ENCODE measurements around the gene CFAP45. TPM values are rescaled to one million over a fixed set of nuclear protein-coding genes. Genes with fewer than 3 reads are reported as not detected.

Gene CFAP45
- total RNA-seq, 1 experiment from 2014 or later: 0.48 TPM

DNA sequence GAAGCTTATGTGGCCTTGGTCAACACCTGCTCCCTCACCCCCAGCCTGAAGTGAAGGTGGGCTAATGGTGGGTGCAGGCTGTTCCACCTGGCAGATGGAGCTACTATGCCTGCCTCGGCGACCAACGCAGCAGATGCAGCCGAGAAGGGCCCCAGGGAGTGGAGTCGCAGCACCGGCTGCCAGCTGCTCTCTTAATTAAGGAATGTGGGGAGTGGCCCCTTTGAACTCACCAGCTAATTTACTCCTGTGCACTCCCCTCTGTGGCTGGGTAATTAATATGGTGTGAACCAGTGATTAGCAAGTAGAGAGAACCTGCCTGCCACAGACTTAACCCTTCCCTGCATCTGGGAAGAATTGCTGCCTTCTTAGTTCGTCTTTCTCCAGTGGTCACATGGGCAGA lies 76.6 kb downstream of the CFAP45 start:
- Mint-ChIP-seq H3K27ac (no peak overlapping the region), H3K4me3 (no peak overlapping the region), H3K4me1 (peaks cover 13% of the 10 kb centered on the region), H3K36me3 (no peaks in the 10 kb centered on the region), H3K27me3 (ENCODE audit: low read depth) (peaks cover 11% of the 10 kb centered on the region), H3K9me3 (no peaks in the 10 kb centered on the region)
- ChIA-PET POLR2A (no interaction called here), CTCF (interaction anchor here (1.1 to 1.6 kb wide), 3 partner anchors 19 to 184 kb away, joined by 4 to 8 read pairs (median 8); no protein-coding TSS in a partner anchor)
- no peak for DNase-seq (ENCODE audit: low spot score)
- no peak for ATAC-seq
- TF ChIP-seq ZSCAN18 (CRISPR knock-in tag; IDR thresholded peaks at IDR 0.05): no peak
- TF ChIP-seq ATF2 (CRISPR knock-in tag; IDR thresholded peaks at IDR 0.05; ENCODE audit: borderline replicate concordance, low read depth): no peak
- TF ChIP-seq EMX1 (CRISPR knock-in tag; IDR thresholded peaks at IDR 0.05): no peak
- no peak for TF ChIP-seq JUN (CRISPR knock-in tag; IDR thresholded peaks at IDR 0.05)
- TF ChIP-seq E2F5 (CRISPR knock-in tag; IDR thresholded peaks at IDR 0.05): no peak
- TF ChIP-seq, protein P1, sequence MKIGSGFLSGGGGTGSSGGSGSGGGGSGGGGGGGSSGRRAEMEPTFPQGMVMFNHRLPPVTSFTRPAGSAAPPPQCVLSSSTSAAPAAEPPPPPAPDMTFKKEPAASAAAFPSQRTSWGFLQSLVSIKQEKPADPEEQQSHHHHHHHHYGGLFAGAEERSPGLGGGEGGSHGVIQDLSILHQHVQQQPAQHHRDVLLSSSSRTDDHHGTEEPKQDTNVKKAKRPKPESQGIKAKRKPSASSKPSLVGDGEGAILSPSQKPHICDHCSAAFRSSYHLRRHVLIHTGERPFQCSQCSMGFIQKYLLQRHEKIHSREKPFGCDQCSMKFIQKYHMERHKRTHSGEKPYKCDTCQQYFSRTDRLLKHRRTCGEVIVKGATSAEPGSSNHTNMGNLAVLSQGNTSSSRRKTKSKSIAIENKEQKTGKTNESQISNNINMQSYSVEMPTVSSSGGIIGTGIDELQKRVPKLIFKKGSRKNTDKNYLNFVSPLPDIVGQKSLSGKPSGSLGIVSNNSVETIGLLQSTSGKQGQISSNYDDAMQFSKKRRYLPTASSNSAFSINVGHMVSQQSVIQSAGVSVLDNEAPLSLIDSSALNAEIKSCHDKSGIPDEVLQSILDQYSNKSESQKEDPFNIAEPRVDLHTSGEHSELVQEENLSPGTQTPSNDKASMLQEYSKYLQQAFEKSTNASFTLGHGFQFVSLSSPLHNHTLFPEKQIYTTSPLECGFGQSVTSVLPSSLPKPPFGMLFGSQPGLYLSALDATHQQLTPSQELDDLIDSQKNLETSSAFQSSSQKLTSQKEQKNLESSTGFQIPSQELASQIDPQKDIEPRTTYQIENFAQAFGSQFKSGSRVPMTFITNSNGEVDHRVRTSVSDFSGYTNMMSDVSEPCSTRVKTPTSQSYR (CRISPR knock-in tag; IDR thresholded peaks at IDR 0.05): no peak
- TF ChIP-seq FOXJ3 (CRISPR knock-in tag; IDR thresholded peaks at IDR 0.05; ENCODE audit: borderline replicate concordance): no peak
- TF ChIP-seq ZNF138 (CRISPR knock-in tag; conservative IDR thresholded peaks at IDR 0.05): no peak
- no peak for TF ChIP-seq ZNF425 (CRISPR knock-in tag; conservative IDR thresholded peaks at IDR 0.05)
- no peak for TF ChIP-seq JAZF1 (CRISPR knock-in tag; IDR thresholded peaks at IDR 0.05)
- no peak for TF ChIP-seq KAT7 (CRISPR knock-in tag; IDR thresholded peaks at IDR 0.05; ENCODE audit: borderline replicate concordance)
- TF ChIP-seq STAT6 (CRISPR knock-in tag; conservative IDR thresholded peaks at IDR 0.05; ENCODE audit: low read depth): no peak
- no peak for TF ChIP-seq CBFB (CRISPR knock-in tag; IDR thresholded peaks at IDR 0.05; ENCODE audit: low read depth)
- TF ChIP-seq TEAD1 (CRISPR knock-in tag; IDR thresholded peaks at IDR 0.05): no peak
- no peak for TF ChIP-seq HMGXB4 (CRISPR knock-in tag; IDR thresholded peaks at IDR 0.05)
- TF ChIP-seq NFYB (CRISPR knock-in tag; conservative IDR thresholded peaks at IDR 0.05; ENCODE audit: low read depth): no peak
